GM12873 (cell line): ENCODE results near the gene TMED7.

Source experiments
- TF ChIP-seq, protein P1 (sequence below): IDR thresholded peaks from 2 replicates; pipeline ENCODE4 v1.5.1; 2012; ENCODE audit warnings: low read depth, mild to moderate bottlenecking, moderate library complexity, low read length, control low read depth; ENCODE audit not compliant: insufficient read depth; ENCODE audit errors: missing control alignments

TMED7 gene

DNA sequence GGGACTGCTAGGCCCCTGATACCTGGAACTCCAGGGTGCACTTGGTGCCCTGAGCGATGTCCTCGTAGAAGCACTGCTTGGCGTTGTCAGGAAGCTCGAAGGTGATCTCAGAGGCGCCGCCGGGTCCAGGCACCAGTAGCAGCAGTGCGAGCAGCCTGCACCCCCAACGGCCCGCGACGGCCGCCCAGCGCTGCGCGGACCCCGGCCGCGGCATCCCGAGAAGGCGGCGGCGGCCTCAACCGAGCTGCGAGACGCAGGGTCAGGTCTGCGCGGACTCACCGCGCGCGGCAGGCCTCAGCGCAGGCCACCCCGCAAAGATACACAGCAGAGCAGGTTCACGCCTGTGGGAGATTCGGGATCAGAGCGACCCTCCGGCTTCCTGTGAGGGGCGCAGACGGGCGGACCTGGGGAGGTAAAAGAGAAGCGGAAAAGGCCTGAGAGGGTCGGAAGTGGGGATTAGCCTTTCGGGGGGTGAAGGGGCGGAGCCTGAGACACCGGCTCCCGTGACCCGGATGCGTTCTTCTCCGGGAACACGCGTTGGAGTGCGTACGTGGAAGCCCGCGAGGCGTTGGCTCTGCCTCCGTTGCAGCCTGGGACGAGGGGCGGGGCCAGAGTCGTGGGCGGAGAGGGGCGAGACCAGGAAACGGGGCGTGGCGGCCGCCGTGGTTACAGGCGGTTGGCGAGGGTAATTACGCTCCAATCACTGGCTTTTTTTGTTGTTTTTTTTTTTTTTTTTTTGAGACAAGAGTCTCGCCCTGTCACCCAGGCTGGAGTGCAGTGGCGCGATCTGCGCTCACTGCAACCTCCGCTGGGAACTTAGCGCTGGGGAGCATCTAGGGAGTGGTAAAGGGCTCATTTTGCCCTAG lies at the start of gene TMED7:
Gene TMED7 (minus strand): TSS at position 458 of the 866 bp plus-strand sequence. CDS start 244 bp downstream, at position 214.
- TF ChIP-seq, protein P1, sequence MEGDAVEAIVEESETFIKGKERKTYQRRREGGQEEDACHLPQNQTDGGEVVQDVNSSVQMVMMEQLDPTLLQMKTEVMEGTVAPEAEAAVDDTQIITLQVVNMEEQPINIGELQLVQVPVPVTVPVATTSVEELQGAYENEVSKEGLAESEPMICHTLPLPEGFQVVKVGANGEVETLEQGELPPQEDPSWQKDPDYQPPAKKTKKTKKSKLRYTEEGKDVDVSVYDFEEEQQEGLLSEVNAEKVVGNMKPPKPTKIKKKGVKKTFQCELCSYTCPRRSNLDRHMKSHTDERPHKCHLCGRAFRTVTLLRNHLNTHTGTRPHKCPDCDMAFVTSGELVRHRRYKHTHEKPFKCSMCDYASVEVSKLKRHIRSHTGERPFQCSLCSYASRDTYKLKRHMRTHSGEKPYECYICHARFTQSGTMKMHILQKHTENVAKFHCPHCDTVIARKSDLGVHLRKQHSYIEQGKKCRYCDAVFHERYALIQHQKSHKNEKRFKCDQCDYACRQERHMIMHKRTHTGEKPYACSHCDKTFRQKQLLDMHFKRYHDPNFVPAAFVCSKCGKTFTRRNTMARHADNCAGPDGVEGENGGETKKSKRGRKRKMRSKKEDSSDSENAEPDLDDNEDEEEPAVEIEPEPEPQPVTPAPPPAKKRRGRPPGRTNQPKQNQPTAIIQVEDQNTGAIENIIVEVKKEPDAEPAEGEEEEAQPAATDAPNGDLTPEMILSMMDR: no peak

DNA sequence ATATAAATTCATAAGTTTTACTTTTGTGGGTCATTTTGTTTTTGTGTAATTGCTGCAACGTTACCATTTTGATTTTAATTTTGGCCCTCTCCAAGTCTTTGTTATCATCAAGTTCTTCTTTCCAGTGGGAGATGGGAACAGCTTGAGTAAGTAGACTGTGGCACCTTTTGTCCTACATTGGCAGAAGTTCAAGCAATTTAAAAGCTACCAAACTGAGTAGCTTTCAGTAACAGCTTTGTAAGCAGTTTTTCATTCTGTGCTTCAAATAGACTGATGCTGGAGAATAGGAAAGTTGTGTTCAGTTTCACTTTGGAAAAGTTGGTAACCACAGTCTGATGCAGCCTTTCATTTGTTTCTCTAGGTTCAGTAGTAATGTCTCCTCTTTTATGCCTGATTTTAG lies 47.8 kb upstream of the TMED7 start:
- TF ChIP-seq, protein P1: no peak

DNA sequence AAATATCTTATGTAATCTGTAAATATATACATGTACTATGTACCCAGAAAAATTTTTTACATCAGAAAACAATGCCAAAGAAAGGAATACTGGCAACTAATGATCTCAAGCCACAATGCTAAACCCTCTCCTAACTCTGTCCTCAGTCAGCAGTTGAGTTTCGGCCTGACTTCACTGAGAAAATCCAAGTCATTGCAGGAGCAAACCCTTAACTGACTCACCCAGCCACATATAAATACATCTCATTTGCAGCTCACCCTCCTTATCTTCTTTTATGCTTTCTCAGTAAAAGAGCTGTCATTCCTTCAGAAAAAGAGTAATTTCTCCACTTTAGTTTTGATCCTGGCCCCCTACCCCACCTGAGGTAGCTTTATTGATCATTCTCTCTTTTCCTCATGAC lies 46.1 kb upstream of the TMED7 start:
- TF ChIP-seq, protein P1: no peak

DNA sequence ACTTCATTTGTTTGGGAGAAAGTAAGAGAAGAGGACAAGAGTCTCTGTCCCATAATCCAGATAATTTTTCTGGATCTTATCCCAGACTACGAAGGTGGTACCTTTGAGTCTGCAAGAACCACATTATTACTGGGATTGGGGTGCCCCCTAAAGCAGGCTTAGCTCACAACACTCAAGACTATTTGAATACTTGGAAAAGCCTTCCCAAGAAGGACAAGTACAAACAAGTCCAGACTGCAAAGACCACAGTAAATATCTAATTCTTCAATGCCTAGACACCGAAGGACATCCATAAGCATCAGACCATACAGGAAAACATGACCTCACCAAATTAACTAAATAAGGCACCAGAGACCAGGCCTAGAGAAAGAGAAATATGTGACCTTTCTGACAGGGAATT lies 40.2 kb upstream of the TMED7 start:
- TF ChIP-seq, protein P1: no peak

DNA sequence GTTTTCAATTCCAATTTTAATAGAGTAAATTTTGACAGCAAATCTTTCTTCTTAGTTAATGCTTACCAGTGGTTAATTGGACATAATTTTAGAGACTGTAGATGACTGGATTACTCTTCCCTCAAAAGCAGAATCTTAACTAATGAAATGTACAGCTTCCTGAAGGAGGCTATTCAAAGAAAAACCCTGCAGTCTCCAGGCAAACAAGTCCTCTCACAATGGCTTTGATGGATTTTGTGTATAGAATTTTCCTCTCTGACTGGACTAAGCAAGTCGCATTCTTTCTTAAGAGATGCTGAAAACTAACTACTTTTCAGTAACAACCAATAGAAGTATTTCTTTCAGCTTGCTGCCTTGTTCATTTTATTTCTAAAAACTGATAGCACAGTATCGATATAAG lies 35.7 kb upstream of the TMED7 start:
- TF ChIP-seq, protein P1: no peak

DNA sequence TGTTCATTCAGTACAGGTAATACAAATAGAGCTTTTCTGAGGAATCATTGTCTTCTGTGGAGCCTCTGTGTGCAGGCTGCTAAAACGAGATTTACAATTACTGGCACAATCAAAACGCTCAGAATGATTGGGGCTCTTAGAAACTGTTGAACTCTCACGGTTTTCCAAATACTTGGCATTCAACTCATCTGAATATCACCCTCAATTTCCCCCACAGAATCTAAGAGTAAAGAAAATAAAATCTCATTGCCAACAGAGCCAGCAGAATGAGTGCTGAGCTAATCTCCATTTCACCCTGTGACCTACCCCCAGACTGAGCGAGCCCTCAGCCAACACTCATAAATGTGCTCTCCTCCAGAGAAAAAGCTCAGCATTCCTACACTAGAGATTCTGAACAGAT lies 35.3 kb upstream of the TMED7 start:
- TF ChIP-seq, protein P1: no peak

DNA sequence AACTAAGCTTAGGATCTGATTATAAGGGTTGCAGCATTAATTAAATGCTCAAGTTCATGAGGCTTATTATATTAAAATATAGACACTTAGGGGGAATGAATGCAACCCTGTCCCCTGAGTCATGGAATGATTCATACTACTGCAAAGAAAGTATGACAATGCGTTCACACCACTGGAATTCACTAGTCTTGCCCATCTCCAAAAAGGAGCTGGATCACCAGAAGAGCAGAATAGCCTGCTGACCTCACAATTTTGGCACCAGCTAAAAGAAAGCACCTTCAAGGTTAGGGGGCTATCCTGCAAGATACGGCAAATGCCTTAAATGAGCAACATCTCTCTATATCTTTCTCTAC lies 32.0 kb upstream of the TMED7 start:
- TF ChIP-seq, protein P1: no peak
